Thoracic aorta (tissue), 2 donors: ENCODE measurements around the gene METTL21A. TPM values are rescaled to one million over a fixed set of nuclear protein-coding genes. Genes with fewer than 3 reads are reported as not detected.

Experiments
- ATAC-seq: fragments of 150-250 bp; one replicate; pipeline ENCODE4 v1.8.0; 2017; ENCODE audit warnings: low read depth; ENCODE audit not compliant: insufficient number of reproducible peaks, low FRiP score
- DNase-seq: peaks from one replicate; pipeline ENCODE4 v3.0.0-alpha.2; 2020; ENCODE audit warnings: low spot score
- H3K27ac ChIP-seq, 2 donors: fragments of 200-600 bp; sonication (generic); 1 replicate in 1 of 2; 2 replicates in 1 of 2; pipeline ENCODE4 v1.5.1; 2016; ENCODE audit warnings: mild to moderate bottlenecking in 2 of 2, moderate library complexity in 2 of 2
- H3K27me3 ChIP-seq: fragments of 200-600 bp; sonication (generic); replicated peaks from 2 replicates; pipeline ENCODE4 v1.6.0; 2016; ENCODE audit warnings: mild to moderate bottlenecking; ENCODE audit not compliant: insufficient read depth
- H3K36me3 ChIP-seq: fragments of 200-600 bp; sonication (generic); one replicate; pipeline ENCODE4 v1.5.1; 2016
- H3K4me1 ChIP-seq, 2 donors: fragments of 200-600 bp; sonication (generic); 1 replicate in 1 of 2; 2 replicates in 1 of 2; pipeline versions ENCODE4 v1.5.1 to v1.6.0; 2016; ENCODE audit warnings: low read depth in 2 of 2, mild to moderate bottlenecking in 1 of 2; ENCODE audit not compliant: control insufficient read depth in 1 of 2
- H3K4me3 ChIP-seq: fragments of 200-600 bp; sonication (generic); 2 replicates; pipeline ENCODE4 v1.5.1; 2016; ENCODE audit warnings: mild to moderate bottlenecking
- H3K9me3 ChIP-seq: fragments of 200-600 bp; sonication (generic); 2 replicates; pipeline ENCODE4 v1.5.1; 2016
- total RNA-seq, 2 donors: library from RNA; depleted of rRNA; stranded (reverse); fragments of >200 nt; gene quantifications; one replicate each; pipeline versions ENCODE4 v1.1.0 to v1.2.3, GENCODE V29; 2016
- TF ChIP-seq, protein P1 (sequence below): fragments of 200-600 bp; sonication (generic); IDR thresholded peaks from one replicate; pipeline ENCODE4 v1.5.1; 2019; ENCODE audit warnings: antibody characterized with exemption

METTL21A gene
- total RNA-seq, 2 donors from 2014 or later = 3.5 to 33.7 TPM

DNA sequence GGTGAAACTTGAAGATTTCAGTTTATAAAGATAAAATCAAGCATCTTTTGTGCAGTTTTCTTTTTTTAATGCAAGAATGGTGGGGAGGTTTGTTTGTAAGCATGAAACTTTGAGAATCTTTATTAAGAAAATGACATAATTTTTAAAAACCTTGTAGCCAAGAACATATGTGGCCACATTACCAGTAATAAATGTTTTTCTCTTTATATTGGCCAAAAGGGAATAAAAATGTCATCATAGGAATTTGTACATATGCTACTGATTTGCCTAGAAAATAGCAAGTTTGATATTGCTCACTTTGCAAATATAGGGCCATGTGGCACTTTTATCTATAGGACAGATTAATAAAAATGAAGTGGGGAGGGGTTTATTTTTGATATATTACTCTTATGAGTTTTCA lies 25.6 kb downstream of the METTL21A start:
- TF ChIP-seq, protein P1, sequence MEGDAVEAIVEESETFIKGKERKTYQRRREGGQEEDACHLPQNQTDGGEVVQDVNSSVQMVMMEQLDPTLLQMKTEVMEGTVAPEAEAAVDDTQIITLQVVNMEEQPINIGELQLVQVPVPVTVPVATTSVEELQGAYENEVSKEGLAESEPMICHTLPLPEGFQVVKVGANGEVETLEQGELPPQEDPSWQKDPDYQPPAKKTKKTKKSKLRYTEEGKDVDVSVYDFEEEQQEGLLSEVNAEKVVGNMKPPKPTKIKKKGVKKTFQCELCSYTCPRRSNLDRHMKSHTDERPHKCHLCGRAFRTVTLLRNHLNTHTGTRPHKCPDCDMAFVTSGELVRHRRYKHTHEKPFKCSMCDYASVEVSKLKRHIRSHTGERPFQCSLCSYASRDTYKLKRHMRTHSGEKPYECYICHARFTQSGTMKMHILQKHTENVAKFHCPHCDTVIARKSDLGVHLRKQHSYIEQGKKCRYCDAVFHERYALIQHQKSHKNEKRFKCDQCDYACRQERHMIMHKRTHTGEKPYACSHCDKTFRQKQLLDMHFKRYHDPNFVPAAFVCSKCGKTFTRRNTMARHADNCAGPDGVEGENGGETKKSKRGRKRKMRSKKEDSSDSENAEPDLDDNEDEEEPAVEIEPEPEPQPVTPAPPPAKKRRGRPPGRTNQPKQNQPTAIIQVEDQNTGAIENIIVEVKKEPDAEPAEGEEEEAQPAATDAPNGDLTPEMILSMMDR = no peak
- H3K27me3 ChIP-seq = no peaks in the 10 kb centered on the region
- no peak overlapping the region for H3K4me3 ChIP-seq
- no peaks in the 10 kb centered on the region for H3K9me3 ChIP-seq
- no peak overlapping the region for H3K27ac ChIP-seq
- peaks cover 4% of the 10 kb centered on the region for H3K36me3 ChIP-seq
- no peaks in the 10 kb centered on the region for H3K4me1 ChIP-seq
- ATAC-seq = no peak
- no peak for DNase-seq

GRCh38 chr2:207594731-207595130 lies 30.5 kb downstream of the METTL21A start:
- H3K36me3 ChIP-seq = peaks cover 18% of the 10 kb centered on the region
- ATAC-seq (no peak), DNase-seq (no peak)
- no peaks in the 10 kb centered on the region for H3K4me1 ChIP-seq
- no peak overlapping the region for H3K27ac ChIP-seq
- no peaks in the 10 kb centered on the region for H3K27me3 ChIP-seq
- no peak overlapping the region for H3K4me3 ChIP-seq
- H3K9me3 ChIP-seq = peaks cover 6% of the 10 kb centered on the region
- TF ChIP-seq, protein P1 = no peak

DNA sequence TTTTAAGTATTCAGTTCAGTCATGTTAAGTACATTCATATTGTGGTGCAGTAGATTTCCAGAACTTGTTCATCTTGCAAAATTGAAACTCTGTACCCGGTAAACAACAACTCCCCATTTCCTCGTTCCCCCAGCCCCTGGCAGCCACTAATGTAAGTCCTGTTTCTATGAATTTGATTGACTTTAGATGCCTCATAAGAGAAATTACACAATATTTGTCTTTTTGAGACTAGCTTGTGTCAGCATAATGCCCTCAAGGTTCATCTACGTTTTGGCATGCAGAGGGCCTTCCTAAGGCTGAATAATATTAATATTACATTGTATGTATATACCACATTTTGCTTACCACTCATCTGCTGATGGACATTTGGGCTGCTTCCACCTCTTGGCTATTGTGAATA lies 30.9 kb downstream of the METTL21A start:
- ATAC-seq (no peak), DNase-seq (no peak)
- H3K36me3 ChIP-seq = peaks cover 18% of the 10 kb centered on the region
- no peak overlapping the region for H3K4me3 ChIP-seq
- TF ChIP-seq, protein P1 = no peak
- no peaks in the 10 kb centered on the region for H3K27me3 ChIP-seq
- H3K4me1 ChIP-seq = no peaks in the 10 kb centered on the region
- H3K9me3 ChIP-seq = peaks cover 6% of the 10 kb centered on the region
- no peak overlapping the region for H3K27ac ChIP-seq

- peaks cover 18% of the 10 kb centered on the region for H3K36me3 ChIP-seq
- TF ChIP-seq, protein P1 = no peak
These were observed 31.9 kb downstream of the METTL21A start for GRCh38 chr2:207593277-207593676.

GRCh38 chr2:207589143-207589542 lies 36.1 kb downstream of the METTL21A start:
- Histone ChIP-seq H3K4me3 (no peak overlapping the region), H3K27ac (no peak overlapping the region), H3K27me3 (no peaks in the 10 kb centered on the region), H3K9me3 (peaks cover 6% of the 10 kb centered on the region), H3K36me3 (peaks cover 19% of the 10 kb centered on the region), H3K4me1 (no peaks in the 10 kb centered on the region)
- TF ChIP-seq, protein P1 = no peak
- DNase-seq = no peak
- no peak for ATAC-seq

More at GRCh38 chr2:207593277-207593676, 31.9 kb downstream of the METTL21A start:
- Histone ChIP-seq H3K27me3 (no peaks in the 10 kb centered on the region), H3K4me3 (no peak overlapping the region), H3K9me3 (peaks cover 6% of the 10 kb centered on the region), H3K4me1 (no peaks in the 10 kb centered on the region), H3K27ac (no peak overlapping the region)
- DNase-seq (no peak), ATAC-seq (no peak)
